ENCODE measurements around the gene LDLRAD4.

The LDLRAD4 gene

GRCh38 chr18:13266218-13267100 is 47.9 kb downstream of the LDLRAD4 start:
- peak in 1 of 5 donors; percentile 77 for DNase-seq

- DNase-seq, result peak in 1 of 5 donors; percentile 29
Measured at GRCh38 chr18:13267431-13267873, 48.9 kb downstream of the LDLRAD4 start.

- DNase-seq, result no peak
Measured at GRCh38 chr18:13268158-13269012, 49.8 kb downstream of the LDLRAD4 start.

- no peak for DNase-seq
Measured at GRCh38 chr18:13269013-13269280, 50.4 kb downstream of the LDLRAD4 start.

- DNase-seq, result no peak
Measured at GRCh38 chr18:13269521-13270011, 51.0 kb downstream of the LDLRAD4 start.

- DNase-seq, result no peak
Measured at GRCh38 chr18:13270279-13270855, 51.8 kb downstream of the LDLRAD4 start.

GRCh38 chr18:13271302-13271911 is 52.8 kb downstream of the LDLRAD4 start:
- DNase-seq, result no peak

- DNase-seq, result no peak
Measured at GRCh38 chr18:13272416-13272815, 53.9 kb downstream of the LDLRAD4 start.

- peak in 2 of 5 donors; percentile 25 to 66 for DNase-seq
Measured at GRCh38 chr18:13273800-13274199, 55.2 kb downstream of the LDLRAD4 start.

GRCh38 chr18:13275075-13275474 is 56.5 kb downstream of the LDLRAD4 start:
- DNase-seq, result no peak

GRCh38 chr18:13276530-13277520 is 58.3 kb downstream of the LDLRAD4 start:
- peak in 1 of 5 donors; percentile 32 for DNase-seq

- peak in 1 of 5 donors; percentile 18 for DNase-seq
Measured at GRCh38 chr18:13278062-13278630, 59.6 kb downstream of the LDLRAD4 start.

- DNase-seq, result peak in 1 of 5 donors; percentile 38
Measured at GRCh38 chr18:13279181-13280069, 60.9 kb downstream of the LDLRAD4 start.

GRCh38 chr18:13280070-13280795 is 61.7 kb downstream of the LDLRAD4 start:
- no peak for DNase-seq

GRCh38 chr18:13281406-13281805 is 62.8 kb downstream of the LDLRAD4 start:
- no peak for DNase-seq

- DNase-seq, result peak in 1 of 5 donors; percentile 21
Measured at GRCh38 chr18:13283746-13284145, 65.2 kb downstream of the LDLRAD4 start.

GRCh38 chr18:13284330-13285027 is 65.9 kb downstream of the LDLRAD4 start:
- DNase-seq, result peak in 1 of 5 donors; percentile 86

- DNase-seq, result no peak
Measured at GRCh38 chr18:13285874-13286273, 67.3 kb downstream of the LDLRAD4 start.
